Measurements from ENCODE around the gene GLG1. TPM values are rescaled to one million over a fixed set of nuclear protein-coding genes. Genes with fewer than 3 reads are reported as not detected.

Gene GLG1
- total and polyA plus RNA-seq, 4 donors: 22.2 to 71.5 (median 47.9) TPM

DNA sequence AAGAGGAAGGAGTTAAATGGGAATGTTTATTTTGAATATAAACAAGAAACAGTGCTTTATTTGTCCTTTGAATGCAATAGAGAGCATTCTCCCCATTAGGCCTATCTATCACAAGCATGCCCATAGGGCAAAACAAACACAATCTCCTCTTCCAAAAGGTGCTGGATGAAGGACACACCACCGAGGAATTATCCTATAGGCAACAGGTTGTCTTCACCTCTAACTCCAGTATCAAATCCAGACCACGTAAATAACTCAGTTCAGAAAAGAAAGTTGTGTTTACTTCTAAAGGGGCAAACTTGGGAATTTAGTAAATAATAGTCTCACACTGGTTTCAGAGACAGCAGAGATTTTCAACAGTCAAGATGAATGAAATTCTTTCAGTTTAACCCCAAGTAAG, 101.9 kb downstream of the GLG1 start (continued):
- TF ChIP-seq, protein P1, sequence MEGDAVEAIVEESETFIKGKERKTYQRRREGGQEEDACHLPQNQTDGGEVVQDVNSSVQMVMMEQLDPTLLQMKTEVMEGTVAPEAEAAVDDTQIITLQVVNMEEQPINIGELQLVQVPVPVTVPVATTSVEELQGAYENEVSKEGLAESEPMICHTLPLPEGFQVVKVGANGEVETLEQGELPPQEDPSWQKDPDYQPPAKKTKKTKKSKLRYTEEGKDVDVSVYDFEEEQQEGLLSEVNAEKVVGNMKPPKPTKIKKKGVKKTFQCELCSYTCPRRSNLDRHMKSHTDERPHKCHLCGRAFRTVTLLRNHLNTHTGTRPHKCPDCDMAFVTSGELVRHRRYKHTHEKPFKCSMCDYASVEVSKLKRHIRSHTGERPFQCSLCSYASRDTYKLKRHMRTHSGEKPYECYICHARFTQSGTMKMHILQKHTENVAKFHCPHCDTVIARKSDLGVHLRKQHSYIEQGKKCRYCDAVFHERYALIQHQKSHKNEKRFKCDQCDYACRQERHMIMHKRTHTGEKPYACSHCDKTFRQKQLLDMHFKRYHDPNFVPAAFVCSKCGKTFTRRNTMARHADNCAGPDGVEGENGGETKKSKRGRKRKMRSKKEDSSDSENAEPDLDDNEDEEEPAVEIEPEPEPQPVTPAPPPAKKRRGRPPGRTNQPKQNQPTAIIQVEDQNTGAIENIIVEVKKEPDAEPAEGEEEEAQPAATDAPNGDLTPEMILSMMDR (IDR thresholded peaks at IDR 0.05; ENCODE audit: low read depth, low read length, missing input control): no peak
- TF ChIP-seq EGR1 (IDR thresholded peaks at IDR 0.05; ENCODE audit: low read depth in 2 of 2) (no peak), NR2F2 (IDR thresholded peaks at IDR 0.05) (no peak), HNF4A (conservative IDR thresholded peaks at IDR 0.05) (no peak), HNF4G (IDR thresholded peaks at IDR 0.05) (no peak)

DNA sequence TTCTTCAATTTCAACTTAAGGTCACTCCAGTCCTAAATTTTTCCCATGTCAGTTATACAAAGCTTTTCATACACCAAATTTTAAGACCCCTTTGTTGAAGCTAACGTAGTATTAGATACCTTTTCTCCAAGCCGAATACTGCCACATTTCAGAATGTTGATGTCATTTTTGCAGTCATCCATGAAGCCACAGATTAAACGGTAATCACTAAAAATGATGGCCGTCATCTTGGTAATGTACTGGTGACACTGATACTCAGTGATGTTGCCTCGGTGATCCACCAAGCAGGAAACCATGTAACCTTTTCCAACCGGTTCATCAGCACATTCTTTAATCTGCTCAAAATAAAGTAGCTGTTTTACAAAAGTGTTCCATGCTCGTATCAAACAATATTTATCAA, 103.5 kb downstream of the GLG1 start:
- no peak overlapping the region for H3K9ac ChIP-seq (ENCODE audit: low read depth in 1 of 2, low read length in 2 of 2)
- no peak overlapping the region for H3K4me3 ChIP-seq (ENCODE audit: low read depth in 1 of 3, low read length in 3 of 3)
- no peak overlapping the region for H3K27ac ChIP-seq (ENCODE audit: low read depth in 1 of 2, low read length in 2 of 2)
- H3K4me1 ChIP-seq (ENCODE audit: control insufficient read depth in 4 of 4, insufficient read depth in 4 of 4, low read length in 3 of 4): peaks cover 0 to 6% (median 2%) of the 10 kb centered on the region in 4 donors
- H3K36me3 ChIP-seq (ENCODE audit: control insufficient read depth in 4 of 4, insufficient read depth in 3 of 4, low read depth in 1 of 4, low read length in 3 of 4): peaks cover 0 to 10% (median 5%) of the 10 kb centered on the region in 4 donors
- H3K9me3 ChIP-seq (ENCODE audit: control insufficient read depth in 4 of 4, low read length in 3 of 4): no peaks in the 10 kb centered on the region
- no peaks in the 10 kb centered on the region for H3K27me3 ChIP-seq (ENCODE audit: control insufficient read depth in 4 of 4, insufficient read depth in 4 of 4, low read length in 3 of 4)
- WGBS: 91% methylated on average over 7 of the region's 7 CpGs
- TF ChIP-seq, protein P2, sequence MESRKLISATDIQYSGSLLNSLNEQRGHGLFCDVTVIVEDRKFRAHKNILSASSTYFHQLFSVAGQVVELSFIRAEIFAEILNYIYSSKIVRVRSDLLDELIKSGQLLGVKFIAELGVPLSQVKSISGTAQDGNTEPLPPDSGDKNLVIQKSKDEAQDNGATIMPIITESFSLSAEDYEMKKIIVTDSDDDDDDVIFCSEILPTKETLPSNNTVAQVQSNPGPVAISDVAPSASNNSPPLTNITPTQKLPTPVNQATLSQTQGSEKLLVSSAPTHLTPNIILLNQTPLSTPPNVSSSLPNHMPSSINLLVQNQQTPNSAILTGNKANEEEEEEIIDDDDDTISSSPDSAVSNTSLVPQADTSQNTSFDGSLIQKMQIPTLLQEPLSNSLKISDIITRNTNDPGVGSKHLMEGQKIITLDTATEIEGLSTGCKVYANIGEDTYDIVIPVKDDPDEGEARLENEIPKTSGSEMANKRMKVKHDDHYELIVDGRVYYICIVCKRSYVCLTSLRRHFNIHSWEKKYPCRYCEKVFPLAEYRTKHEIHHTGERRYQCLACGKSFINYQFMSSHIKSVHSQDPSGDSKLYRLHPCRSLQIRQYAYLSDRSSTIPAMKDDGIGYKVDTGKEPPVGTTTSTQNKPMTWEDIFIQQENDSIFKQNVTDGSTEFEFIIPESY (IDR thresholded peaks at IDR 0.05): no peak
- TF ChIP-seq FOXA2 (IDR thresholded peaks at IDR 0.05) (no peak), RXRA (IDR thresholded peaks at IDR 0.05) (no peak), NR2F2 (IDR thresholded peaks at IDR 0.05) (no peak), RAD21 (IDR thresholded peaks at IDR 0.05) (no peak), HNF4A (conservative IDR thresholded peaks at IDR 0.05) (no peak), EGR1 (IDR thresholded peaks at IDR 0.05; ENCODE audit: low read depth in 2 of 2) (no peak), HNF4G (IDR thresholded peaks at IDR 0.05) (no peak), GABPA (IDR thresholded peaks at IDR 0.05 in 1 of 2, conservative IDR thresholded peaks at IDR 0.05 in 1 of 2) (no peak), FOXA1 (IDR thresholded peaks at IDR 0.05) (no peak), YY1 (IDR thresholded peaks at IDR 0.05) (no peak), SP1 (IDR thresholded peaks at IDR 0.05) (no peak), TAF1 (conservative IDR thresholded peaks at IDR 0.05) (no peak), JUND (IDR thresholded peaks at IDR 0.05) (no peak)
- TF ChIP-seq, protein P3, sequence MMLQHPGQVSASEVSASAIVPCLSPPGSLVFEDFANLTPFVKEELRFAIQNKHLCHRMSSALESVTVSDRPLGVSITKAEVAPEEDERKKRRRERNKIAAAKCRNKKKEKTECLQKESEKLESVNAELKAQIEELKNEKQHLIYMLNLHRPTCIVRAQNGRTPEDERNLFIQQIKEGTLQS (IDR thresholded peaks at IDR 0.05): no peak
- TF ChIP-seq, protein P4, sequence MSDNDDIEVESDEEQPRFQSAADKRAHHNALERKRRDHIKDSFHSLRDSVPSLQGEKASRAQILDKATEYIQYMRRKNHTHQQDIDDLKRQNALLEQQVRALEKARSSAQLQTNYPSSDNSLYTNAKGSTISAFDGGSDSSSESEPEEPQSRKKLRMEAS (IDR thresholded peaks at IDR 0.05): no peak
- TF ChIP-seq, protein P1 (IDR thresholded peaks at IDR 0.05; ENCODE audit: low read depth, low read length, missing input control): no peak
- TF ChIP-seq, protein P5, sequence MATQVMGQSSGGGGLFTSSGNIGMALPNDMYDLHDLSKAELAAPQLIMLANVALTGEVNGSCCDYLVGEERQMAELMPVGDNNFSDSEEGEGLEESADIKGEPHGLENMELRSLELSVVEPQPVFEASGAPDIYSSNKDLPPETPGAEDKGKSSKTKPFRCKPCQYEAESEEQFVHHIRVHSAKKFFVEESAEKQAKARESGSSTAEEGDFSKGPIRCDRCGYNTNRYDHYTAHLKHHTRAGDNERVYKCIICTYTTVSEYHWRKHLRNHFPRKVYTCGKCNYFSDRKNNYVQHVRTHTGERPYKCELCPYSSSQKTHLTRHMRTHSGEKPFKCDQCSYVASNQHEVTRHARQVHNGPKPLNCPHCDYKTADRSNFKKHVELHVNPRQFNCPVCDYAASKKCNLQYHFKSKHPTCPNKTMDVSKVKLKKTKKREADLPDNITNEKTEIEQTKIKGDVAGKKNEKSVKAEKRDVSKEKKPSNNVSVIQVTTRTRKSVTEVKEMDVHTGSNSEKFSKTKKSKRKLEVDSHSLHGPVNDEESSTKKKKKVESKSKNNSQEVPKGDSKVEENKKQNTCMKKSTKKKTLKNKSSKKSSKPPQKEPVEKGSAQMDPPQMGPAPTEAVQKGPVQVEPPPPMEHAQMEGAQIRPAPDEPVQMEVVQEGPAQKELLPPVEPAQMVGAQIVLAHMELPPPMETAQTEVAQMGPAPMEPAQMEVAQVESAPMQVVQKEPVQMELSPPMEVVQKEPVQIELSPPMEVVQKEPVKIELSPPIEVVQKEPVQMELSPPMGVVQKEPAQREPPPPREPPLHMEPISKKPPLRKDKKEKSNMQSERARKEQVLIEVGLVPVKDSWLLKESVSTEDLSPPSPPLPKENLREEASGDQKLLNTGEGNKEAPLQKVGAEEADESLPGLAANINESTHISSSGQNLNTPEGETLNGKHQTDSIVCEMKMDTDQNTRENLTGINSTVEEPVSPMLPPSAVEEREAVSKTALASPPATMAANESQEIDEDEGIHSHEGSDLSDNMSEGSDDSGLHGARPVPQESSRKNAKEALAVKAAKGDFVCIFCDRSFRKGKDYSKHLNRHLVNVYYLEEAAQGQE (IDR thresholded peaks at IDR 0.05): no peak
- no peak for DNase-seq (ENCODE audit: low spot score)
